ENCODE results near the gene GNAZ.

Gene GNAZ

DNA sequence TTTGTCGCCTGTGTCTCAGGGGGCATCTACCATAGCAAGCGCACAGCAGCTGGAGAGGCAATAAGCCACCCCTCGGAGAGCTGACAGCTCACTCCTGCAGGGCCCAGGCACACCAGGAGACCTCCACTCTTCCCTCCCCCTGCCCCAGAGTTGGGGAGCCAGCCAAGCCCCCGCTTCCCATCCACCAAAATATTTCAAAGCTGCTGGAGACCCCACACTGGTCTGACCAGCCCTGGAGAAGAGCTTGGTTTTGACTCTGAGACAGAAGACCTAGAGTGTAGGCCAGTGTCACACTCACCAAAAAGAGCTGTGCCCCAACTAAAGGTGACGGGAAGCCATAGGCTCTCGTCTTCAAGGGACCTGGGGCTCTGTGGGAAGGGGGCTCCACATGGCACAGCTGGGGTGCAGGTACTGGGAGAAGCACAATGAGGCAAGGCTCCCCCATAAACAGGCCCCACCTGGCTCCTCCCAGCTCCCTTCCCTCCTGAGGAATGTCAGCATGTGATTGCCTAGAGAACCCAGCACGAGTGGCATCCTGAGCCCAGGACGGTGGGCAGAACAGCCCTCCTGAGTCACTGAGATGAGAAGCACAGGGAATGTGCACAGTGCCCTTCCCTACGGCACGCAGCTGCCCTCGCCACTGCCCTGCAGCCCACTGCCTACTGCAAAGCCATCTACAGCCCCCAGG lies 5.8 kb upstream of the GNAZ start:
- DNase-seq (ENCODE audit: low read depth in 2 of 2): no peak

DNA sequence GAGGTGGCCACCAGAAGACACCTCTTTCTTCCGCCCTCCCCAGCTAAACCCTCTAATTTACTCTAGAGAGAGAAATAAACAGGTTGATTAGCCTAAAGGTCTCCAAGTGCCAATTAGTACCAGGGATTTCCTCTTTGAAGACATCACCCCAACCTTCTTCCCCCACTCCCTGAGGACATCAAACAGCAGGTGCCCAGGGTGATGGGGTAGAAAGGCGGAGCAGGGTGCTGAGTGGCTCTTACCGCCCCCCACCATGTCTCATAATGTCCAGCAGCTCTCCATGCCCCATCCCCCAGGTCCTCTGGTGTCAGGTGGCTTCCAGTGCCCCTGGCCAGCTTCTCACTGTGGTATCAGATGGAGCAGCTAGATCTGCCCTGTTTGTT lies 5.3 kb upstream of the GNAZ start:
- DNase-seq (ENCODE audit: low read depth in 2 of 2): no peak

DNA sequence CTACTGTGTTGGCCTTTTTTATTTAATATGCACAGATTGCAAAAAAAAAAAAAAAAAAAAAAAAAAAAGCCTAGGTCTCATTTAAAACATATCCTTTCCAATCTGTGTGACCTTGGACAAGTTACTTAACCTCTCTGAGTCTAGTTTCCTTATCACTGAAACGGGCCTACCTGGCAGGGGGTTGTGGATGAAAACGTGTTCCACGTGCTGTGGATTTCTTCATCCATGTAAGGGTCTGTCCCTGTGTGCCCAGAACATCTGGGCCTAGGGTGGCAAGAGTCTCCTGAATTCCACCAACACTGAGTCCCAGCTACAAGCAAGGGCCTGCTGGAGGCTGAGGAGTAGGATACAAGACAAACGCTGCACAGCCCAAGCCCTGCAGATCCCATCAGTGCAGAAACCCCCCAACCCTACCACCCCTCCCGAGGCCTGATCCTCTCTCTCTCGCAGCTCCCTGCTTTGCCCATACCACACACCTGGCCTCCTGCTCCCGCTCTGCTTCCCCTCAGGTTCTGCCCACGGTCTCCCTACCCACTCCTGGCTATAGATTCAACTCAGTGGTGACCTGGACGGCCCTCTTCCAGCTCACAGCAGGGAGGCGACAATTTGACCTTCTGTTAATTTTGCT lies 4.7 kb upstream of the GNAZ start:
- no peak for DNase-seq (ENCODE audit: low read depth in 2 of 2)

DNA sequence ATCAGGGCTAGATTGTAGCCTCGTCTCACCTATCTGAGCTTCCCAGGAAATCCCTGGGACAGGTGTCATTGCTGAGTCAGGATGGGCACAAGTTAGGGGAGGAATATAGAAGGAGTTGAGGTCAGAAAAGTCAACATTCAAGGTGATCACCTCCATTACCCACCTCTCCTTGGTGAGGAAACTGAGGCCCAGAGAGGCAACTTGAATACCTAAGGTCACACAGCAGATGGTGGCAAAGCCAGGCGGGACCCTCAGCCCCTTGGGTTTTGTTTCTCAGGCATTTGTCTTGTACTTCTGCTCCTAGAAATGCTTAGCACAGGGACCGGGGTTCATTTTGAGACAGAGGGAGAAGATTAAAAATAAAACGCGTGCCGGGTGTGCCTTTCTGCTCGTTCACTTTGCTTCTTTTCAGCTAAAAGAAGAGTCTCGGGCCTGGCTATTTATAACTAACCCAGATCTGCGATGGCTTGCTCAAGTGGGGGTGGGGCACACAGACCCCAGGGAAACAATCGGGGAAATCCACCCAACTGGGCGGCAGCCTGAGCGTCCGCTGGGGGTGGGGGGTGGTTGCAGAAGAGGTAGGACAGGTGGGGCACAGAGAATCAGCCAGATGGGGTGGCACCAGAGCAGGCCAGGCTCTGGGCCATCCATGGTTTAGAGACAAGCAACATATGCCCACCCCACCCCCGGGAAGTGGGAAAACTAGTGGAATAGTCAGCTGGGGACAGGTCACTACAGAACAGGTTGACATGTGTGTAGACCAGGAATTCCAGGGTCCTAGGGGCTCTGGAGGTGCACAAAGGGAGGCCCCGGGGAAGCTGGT lies 3.9 kb upstream of the GNAZ start:
- no peak for DNase-seq (ENCODE audit: low read depth in 2 of 2)

DNA sequence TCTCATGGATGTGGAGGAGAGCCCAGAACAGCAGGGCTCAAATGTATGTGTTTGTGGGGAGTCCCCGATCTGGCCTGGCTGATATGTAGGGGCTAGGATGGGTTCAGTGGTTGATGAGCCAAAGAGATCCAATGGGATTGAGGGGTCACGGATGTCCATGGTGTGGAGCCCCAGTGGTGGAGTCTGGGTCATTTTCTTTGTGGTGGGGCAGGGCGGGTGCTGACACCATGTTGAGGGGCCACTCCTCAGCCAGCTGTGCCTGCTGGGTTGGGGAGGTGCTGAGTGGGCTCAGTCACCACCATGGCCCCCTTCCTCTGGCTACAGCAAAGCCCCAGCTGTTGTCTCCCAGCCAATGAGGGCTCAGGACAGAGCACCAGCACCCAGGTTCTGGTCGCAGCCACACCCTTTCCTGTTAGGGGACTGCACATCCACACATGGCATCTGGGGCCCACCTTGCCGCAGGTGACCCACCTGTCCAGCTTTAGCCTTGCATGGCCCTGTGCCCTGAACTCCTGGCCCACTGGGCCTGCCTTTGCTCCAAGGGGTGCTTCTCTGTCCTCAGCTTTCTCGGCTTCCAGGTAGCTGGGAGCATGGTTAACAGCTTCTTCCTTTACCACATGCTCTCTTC lies 3.2 kb upstream of the GNAZ start:
- no peak for DNase-seq (ENCODE audit: low read depth in 2 of 2)

DNA sequence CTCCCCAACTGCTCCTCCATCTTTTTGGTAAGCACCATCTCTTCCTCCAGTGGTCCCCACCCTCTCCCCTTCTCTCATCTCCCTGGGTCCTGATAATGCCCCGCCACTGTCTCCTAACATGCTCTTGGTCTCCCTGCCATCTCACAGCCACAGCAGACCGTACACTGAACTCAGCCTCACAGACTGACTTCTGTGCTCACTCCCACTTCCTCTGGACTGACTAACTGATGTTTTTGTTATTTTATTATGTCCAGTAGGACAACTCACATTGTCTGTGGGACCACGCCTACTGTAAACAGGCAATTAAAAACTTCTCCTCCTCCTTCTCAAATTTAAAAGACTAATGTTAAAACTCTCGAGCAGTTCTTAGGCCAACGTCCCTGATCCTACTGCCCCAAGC lies 2.6 kb upstream of the GNAZ start:
- no peak for DNase-seq (ENCODE audit: low read depth in 2 of 2)

DNA sequence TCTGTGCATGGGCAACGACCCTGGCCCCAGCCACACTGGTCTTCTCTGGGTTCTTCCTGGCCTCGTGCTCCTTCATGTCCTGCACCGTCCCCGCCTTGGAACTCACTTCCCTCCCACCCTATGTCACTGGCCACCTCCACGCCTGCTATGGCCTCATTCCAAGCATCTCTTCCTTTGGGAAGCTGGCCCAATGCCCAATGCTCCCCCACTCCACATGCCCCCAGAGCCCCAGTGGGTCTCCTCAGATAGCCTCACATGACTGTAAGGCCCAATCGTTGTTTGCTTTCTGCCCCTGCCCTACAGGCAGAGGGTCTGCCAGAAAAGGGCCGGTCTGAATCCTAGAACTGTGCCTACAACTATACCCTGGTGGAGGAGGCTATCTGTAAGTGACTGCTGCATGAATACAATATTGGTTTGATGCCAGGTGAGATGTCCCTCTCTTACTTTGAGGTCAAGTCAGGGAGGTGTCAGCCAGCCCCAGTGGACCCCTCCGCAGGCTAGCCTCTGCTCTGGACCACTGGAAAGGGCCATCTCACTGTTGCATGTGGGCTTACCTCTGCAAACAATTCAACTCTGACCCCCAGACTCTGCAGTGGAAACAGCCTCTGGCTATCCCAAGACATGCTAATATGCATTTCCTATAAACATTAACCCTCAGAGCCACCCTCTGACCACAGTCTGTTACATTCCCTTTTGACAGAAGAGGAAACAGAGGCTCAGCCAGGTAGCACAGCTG lies 2.1 kb upstream of the GNAZ start:
- DNase-seq (ENCODE audit: low read depth in 2 of 2): no peak

DNA sequence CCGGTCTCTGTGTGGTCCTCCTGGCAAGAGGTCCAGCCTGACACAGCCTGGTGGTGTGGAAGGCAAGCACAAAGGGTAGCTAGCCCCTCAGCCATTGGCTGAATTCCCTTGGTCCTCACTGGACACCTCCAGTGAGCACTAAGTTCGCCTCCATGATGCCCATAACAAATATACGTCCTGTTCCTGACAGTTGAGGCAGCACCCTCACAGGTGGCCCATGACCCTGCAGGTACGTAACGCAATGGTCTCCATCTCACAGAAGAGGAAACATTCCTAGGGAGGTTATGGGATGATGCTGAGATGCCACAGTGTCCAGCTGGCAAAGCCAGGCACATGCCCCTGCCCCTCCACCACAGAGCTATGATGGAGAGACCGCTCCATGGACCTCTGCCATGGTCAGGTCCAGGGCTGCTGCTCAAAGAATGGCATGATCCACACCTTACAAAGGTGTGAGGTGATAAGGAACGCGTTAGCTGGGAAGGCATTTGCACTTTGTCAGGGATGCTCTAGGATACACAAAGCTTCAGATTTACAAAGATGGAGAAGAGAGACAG lies 1.4 kb upstream of the GNAZ start:
- no peak for DNase-seq (ENCODE audit: low read depth in 2 of 2)

DNA sequence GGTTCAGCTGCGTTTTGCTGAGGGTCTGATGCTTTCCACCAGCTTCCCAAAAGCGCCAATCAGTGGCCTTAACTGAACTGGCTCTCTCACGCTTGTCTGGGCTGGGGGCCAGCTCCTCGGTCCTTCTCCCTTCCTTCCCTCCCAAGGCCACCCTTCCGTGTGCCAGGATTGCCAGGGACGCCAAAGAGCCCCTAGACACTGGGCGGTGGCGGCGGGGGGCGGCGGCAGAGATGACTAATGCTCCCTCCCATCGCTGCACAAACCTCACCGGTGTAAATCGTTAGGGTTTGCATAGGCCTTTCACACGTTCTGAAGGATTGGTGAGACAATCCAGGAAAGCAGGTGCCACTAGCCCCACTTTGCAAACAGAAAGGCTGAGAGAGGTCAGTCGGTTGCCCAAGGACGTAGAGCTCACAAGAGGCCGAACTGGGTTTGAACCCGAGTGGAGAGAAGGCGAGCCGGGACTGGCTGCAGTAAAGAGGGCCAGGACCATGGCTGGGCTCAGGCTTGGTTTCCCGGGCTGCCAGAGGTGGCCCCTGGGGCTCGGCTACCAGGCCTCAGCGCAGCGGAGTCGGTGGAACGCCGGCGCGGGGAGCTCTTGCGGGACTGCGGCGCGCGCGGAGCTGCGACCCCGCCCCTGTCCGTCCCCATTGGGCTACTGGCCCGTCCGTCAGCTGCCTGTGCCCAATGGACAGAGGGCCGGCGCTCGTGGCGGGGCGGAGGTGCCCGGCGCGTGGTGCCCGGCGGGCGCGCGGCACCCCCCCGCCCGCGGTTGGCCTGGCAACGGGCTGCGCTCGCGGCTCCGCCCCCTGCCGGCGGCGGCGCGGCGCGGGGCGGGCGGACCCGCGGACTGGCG lies 589 bp upstream of the GNAZ start:
- DNase-seq (ENCODE audit: low read depth in 2 of 2): peak; percentile 76 to 91

DNA sequence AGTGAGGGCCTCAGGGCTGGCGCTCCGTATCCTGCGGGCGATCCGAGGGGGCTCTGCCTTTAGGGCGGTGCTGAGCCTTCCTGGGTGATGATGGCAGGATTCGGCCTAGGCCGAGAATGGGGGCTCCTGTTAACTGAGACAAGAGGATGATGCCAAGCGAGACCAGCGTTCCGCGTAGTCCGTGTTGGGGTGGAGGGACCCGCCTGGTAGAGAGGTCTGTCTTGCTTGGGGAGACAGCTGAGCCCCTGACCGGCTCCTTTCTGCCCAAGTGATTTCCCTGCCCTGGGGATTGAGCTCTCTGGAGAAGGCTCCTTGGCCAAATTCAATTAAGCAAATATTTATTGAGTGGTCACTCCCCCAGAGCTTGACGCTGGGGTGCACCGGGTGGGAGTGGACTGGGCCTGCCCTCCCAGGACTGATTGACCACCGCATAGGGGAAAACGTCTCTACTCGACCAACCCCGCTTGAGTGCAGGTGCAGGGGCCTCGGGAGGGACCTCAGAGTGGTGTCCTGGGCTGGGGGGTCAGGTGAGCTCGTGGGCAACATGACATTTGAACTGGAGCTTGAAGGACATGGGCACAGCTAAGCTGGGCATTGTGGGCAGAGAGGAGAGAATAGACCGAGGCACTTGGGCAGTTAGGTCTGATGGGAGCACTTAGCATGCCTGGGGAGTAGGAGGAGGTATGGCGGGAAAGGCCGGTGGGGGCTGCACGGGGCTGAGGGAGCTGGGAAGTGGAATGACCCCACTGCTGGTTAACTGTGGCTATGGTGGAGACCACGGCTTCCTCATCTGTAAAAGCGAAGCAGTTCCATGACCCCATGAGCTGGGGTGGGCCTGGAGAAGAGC lies 1.1 kb downstream of the GNAZ start:
- DNase-seq (ENCODE audit: low read depth in 2 of 2): no peak

DNA sequence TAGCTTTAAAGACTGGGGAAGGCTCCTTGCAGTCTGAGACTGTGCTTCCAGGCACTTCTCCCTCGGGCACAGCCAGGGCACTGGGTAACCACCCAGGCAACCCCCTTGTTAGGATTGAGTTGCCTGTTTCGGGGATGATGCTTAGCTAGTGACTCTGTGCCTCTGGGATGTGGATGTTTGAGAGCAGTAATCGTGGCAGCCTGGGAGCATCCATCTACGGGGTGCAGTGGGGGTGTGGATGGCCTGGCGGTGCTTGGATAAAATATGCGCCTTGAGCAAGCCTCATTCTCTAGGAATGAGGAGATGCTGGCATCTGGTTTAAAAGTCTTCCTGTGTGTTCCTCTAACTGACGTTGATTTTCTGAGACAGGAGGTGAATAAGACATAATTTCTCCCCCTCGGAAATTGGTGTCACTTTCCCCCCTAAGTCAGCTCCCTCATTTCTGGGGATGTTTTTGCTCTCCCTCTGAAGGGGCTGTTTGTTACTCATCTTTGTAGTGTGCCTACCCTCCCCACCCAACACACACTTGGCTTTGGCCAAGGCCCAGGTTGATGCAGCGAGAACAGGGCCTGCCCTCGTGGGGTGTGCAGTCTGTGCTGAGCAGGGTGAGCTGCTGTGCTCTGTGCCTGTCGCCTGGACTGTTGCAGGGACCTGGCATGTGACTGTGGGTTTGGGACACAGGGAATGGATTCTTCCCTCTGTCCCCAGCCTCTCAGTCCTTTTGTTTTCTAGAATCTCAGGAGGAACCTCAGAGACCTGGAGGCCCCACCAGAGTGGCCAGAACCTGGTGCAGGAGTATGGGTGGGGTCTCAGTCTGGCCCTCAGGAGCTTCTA lies 2.0 kb downstream of the GNAZ start:
- no peak for DNase-seq (ENCODE audit: low read depth in 2 of 2)

DNA sequence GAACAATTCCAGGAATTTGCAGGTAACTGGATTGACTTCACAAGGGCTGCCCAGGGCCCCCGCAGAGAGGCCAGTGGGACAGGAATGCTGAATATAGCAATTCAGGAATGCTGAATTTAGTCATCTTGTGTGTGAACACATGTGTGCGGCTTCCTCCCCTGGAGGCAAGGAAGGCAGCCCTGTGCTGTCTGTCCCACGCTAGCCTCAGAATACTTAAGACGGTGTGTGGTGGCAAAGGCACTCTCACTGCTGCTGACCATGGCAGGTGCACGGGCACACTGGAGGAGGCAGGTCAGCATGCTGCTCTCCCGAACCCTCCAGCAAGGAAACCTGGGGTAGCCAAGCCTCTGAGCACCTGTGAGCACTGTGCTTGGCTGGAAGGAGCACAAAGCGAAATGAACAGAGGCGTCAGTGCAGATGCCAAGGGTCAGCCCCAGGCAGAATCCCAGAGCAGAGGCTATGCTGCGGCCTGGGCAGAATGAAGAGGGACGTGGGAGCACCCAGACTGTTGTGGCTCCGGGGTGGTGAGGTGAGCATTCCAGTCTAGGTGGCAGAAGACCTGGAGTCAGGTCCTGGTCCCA lies 2.7 kb downstream of the GNAZ start:
- no peak for DNase-seq (ENCODE audit: low read depth in 2 of 2)

DNA sequence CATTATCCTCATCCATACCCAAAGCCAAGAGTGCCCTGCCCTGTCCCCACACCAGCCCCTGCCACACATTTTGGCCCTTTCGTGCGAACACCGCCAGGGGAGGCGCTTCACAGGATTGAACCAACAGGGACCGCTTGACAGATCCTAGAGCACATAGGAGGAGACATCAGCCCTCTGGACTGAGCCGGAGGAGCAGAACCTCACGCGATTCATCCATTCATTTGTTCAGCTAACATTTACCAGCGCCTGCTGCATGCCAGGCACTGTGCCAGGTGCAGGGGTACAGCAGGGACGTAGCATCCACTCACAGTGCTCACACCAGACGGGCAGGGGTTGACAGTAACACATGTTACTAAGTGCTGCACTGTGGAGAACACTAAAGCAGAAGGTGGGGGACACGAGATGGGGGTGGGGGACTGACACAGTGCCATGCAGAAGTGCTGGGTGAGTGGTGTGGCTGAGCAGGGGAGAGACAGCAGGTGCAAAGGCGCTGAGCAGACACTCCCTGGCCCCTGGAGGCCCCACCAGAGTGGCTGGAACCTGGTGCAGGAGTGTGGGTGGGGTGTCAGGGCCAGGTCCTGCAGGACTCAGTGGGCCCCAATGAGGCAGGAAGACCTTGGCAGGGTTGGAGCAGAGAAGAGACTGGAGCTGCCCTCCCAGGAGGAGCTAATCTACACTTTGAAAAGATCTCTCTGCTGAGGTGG lies 3.4 kb downstream of the GNAZ start:
- no peak for DNase-seq (ENCODE audit: low read depth in 2 of 2)

DNA sequence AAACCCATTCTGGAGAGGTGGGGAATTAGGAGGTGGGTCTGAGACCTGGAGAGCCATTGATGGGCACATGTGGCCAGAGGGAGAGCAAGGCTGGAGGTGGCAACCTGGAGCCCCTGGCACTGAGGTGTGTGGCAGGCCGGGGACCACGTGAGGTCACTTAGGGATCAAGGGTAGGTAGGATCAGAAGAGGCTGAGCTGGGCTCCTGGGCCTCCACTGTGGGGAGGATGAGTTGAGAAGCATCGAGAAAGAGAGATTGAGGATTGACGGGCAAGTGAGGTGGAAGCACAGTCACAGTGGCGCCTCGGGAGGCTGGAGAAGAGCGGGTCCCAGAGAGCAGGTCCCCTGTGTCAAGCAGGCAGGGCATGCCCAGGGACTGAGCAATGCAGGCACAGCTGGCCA lies 4.1 kb downstream of the GNAZ start:
- DNase-seq (ENCODE audit: low read depth in 2 of 2): no peak

DNA sequence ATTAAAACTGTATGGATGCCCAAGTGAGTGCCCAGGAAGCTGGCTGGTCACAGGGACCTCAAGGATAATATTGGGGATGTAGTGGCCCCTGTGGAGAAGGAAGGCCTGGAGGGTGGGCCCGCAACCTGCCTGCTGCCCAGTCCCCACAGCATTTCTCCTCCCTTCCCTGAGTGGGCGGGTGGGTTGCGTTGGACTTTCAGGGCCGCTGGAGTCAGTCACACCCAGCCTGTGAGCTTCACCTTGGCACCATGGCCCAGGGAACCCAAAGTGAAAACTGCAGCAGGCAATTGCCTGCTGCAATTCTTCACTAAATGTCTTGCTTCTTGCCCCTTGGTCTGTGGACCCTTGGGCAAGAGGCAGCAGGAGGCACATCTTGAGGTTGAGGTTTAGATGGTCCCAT lies 4.7 kb downstream of the GNAZ start:
- DNase-seq (ENCODE audit: low read depth in 2 of 2): no peak

DNA sequence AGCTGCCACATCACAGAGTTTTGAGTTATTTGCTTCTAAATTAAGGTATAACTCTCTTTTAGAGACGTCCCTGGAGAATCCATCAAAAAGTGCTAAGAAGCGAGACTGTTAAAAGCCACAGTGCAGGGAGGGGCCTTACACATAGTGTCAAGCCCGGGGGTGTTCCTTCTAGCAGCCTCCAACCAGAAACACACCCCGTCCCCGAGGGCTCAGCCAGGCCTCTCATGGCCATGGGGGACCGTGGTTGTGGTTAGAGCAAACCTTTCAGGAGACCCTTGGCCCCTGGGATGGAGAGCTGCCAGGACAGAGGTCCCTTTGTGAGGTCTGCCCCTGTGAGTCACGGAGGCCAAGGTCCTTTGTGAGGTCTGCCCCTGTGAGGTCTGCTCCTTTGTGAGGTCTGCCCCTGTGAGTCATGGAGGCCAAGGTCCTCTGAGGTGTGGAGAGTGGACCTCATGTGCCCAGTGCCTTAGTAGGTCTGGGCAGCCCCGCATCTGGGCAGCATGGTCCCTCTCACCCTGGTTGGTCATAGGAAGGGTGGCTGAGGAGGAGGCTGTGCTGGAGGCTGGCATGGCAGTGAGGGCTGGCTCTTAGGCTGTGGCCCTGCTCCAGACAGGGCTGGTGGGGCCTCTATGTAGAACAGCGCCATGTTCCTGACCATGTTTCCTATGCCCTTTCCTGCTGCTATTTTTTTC lies 5.4 kb downstream of the GNAZ start:
- DNase-seq (ENCODE audit: low read depth in 2 of 2): no peak

DNA sequence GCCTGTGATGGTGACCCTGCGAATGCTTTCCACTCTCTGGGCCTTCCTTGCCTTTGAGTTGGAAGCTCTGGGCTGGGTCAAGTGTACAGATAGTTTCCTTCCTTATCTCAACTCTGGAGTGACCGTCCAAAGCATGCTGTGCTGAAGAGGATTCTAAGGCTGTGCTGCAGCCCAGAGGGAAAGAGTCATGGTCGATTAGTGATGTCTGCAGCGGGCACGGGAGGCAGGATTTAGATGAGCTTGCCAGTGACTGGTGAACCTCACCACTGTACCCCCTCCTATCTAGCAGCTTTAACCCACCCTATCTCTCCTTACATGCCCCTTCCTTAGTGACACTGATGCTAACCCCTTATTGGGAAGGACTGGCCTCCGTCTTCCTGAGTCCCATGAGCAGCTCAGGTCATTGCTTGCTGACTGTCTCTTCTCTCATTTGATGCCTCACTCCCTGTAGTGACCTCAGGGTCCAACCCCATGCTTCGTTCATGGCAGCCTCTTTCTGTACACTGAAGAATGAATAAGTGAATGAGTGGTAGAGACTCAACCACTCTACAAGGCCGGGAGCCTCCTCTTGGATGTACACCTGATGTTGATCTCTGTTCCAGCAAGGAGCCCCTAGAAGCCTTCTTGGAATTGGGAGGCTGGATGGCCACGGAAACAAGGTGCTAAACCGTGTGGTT lies 6.7 kb downstream of the GNAZ start:
- no peak for DNase-seq (ENCODE audit: low read depth in 2 of 2)
